HepG2 (cell line): ENCODE data around the gene ARFGEF2. TPM values are rescaled to one million over a fixed set of nuclear protein-coding genes. Genes with fewer than 3 reads are reported as not detected.

Experiments
- ASH2L ChIP-seq: fragments of 300-600, 200-600 bp; sonication (generic); IDR thresholded peaks from 2 replicates; pipeline ENCODE4 v1.7.0; 2017; ENCODE audit warnings: low read depth, mild to moderate bottlenecking, moderate library complexity, mixed read lengths, low read length; ENCODE audit not compliant: insufficient read length
- ATAD3A ChIP-seq: sonication (generic); formaldehyde crosslinking; IDR thresholded peaks from 2 replicates; pipeline ENCODE4 v1.4.0; 2020; ENCODE audit warnings: missing genetic modification reagents
- BCL6 ChIP-seq: IDR thresholded peaks from 2 replicates; pipeline ENCODE4 v1.6.1; 2016; ENCODE audit warnings: missing genetic modification reagents, missing compliant biosample characterization
- GABPB1 ChIP-seq: IDR thresholded peaks from 2 replicates; pipeline ENCODE4 v1.6.1; 2016; ENCODE audit warnings: mild to moderate bottlenecking, missing genetic modification reagents, moderate library complexity, missing compliant biosample characterization
- HOXD1 ChIP-seq: sonication (generic); formaldehyde crosslinking; IDR thresholded peaks from 2 replicates; pipeline ENCODE4 v1.5.0; 2020; ENCODE audit warnings: missing genetic modification reagents
- ISL2 ChIP-seq: sonication (generic); formaldehyde crosslinking; IDR thresholded peaks from 2 replicates; pipeline ENCODE4 v1.5.0; 2020; ENCODE audit warnings: missing genetic modification reagents
- KDM3A ChIP-seq: IDR thresholded peaks from 2 replicates; pipeline ENCODE4 v1.6.1; 2018; ENCODE audit warnings: low read depth, missing compliant biosample characterization
- MEIS1 ChIP-seq: sonication (generic); formaldehyde crosslinking; IDR thresholded peaks from 2 replicates; pipeline ENCODE4 v1.9.0; 2021; ENCODE audit warnings: mild to moderate bottlenecking, missing genetic modification reagents, moderate library complexity, borderline replicate concordance
- MIER3 ChIP-seq: IDR thresholded peaks from 2 replicates; pipeline ENCODE4 v1.6.1; 2016; ENCODE audit warnings: missing compliant biosample characterization, borderline replicate concordance
- NFRKB ChIP-seq: fragments of 450-650 bp; IDR thresholded peaks from 2 replicates; pipeline ENCODE4 v1.6.1; 2017
- POGZ ChIP-seq: sonication (generic); formaldehyde crosslinking; IDR thresholded peaks from 2 replicates; pipeline ENCODE4 v1.4.0; 2020; ENCODE audit warnings: mild to moderate bottlenecking, missing genetic modification reagents
- TMF1 ChIP-seq: sonication (generic); formaldehyde crosslinking; IDR thresholded peaks from 2 replicates; pipeline ENCODE4 v1.8.1; 2022; ENCODE audit warnings: low read depth, missing genetic modification reagents
- ZFYVE20 ChIP-seq: sonication (generic); formaldehyde crosslinking; IDR thresholded peaks from 2 replicates; pipeline ENCODE4 v1.8.0; 2023; ENCODE audit warnings: low read depth, mild to moderate bottlenecking, moderate library complexity, missing genetic modification reagents, borderline replicate concordance
- ZNF34 ChIP-seq: sonication (generic); formaldehyde crosslinking; IDR thresholded peaks from 2 replicates; pipeline ENCODE4 v1.4.0; 2020; ENCODE audit warnings: mild to moderate bottlenecking, missing genetic modification reagents, borderline replicate concordance
- ZNF616 ChIP-seq: sonication (generic); formaldehyde crosslinking; IDR thresholded peaks from 2 replicates; pipeline ENCODE4 v1.5.0; 2020; ENCODE audit warnings: low read depth, mild to moderate bottlenecking, missing genetic modification reagents
- ZNF7 ChIP-seq: IDR thresholded peaks from 2 replicates; pipeline ENCODE4 v1.6.1; 2016; ENCODE audit warnings: missing biosample characterization, missing genetic modification reagents
- ZNF747 ChIP-seq: sonication (generic); formaldehyde crosslinking; IDR thresholded peaks from 2 replicates; pipeline ENCODE4 v1.8.1; 2023; ENCODE audit warnings: missing genetic modification reagents, mild to moderate bottlenecking, borderline replicate concordance
- polyA plus RNA-seq, 8 experiments: library from polyadenylated mRNA; depleted of rRNA in 3 of 8; stranded (reverse) in 7 of 8; unstranded in 1 of 8; fragments of >200 nt; fragmentation: Illumina TruSeq in 4 of 8; extraction: Trizol in 4 of 8; gene quantifications; 2 replicates each; pipeline versions ENCODE4 v1.2.1 to v1.2.3, GENCODE V29; 2011 to 2016; ENCODE audit warnings: low read depth in 4 of 8, missing spikeins in 1 of 8, mixed read lengths in 1 of 8; ENCODE audit not compliant: insufficient read depth in 1 of 8
- total RNA-seq, 5 experiments: library from RNA; depleted of rRNA; stranded (reverse); fragments of >200 nt; fragmentation: Illumina TruSeq; extraction: Trizol; gene quantifications; 2 replicates each; pipeline ENCODE4 v1.2.3, GENCODE V29; 2016; ENCODE audit warnings: low read depth in 1 of 5
- TF ChIP-seq, protein P1 (sequence below): fragments of 450-650 bp; IDR thresholded peaks from 2 replicates; pipeline ENCODE4 v1.6.1; 2017; ENCODE audit warnings: mild to moderate bottlenecking
- TF ChIP-seq, protein P2 (sequence below): IDR thresholded peaks from 2 replicates; pipeline ENCODE4 v1.6.1; 2016; ENCODE audit warnings: missing biosample characterization, missing genetic modification reagents, low read depth
- TF ChIP-seq, protein P3 (sequence below): sonication (generic); formaldehyde crosslinking; IDR thresholded peaks from 2 replicates; pipeline ENCODE4; 2020; ENCODE audit warnings: missing genetic modification reagents, mild to moderate bottlenecking, borderline replicate concordance
- TF ChIP-seq, protein P4 (sequence below): sonication (generic); formaldehyde crosslinking; IDR thresholded peaks from 2 replicates; pipeline ENCODE4 v1.4.0; 2020; ENCODE audit warnings: missing genetic modification reagents, mild to moderate bottlenecking, borderline replicate concordance

The ARFGEF2 gene
- total and polyA plus RNA-seq, 2 of the 13 experiments (the other 11 are each of a cell fraction or from before 2014, with no cell fraction given), result 44.0 to 60.8 TPM

DNA sequence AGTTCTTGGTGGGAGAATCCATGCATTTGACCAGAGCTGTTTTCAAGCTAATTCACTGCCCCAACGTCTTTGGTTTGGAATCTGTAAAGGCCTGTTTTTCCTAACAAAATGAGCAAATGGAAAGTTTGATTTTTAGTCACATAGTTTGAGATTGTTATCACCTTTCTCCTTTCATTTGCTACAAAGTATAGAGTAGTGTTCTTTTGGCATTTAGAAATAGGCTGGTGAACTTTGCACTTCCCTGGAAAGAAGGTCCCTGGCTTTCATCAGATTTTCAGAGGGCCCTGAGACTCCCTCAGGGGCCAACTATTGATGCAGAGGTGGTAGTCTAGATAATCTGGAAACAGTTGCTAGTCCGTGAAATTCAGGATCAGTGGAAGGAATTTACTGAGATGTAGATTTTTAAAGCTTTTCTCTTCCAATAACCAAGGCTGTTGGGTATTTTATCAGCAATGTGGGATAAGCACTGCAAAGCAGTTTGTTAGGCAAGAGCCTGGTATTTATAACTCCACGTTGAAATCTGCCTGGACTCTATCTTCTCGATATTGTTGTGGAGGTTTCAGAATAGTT, 1.7 kb downstream of the ARFGEF2 start (continued):
- TF ChIP-seq ZNF7 (CRISPR knock-in tag) (no peak), TMF1 (CRISPR knock-in tag) (no peak), ZFYVE20 (no peak), ASH2L (peak; percentile 69), ATAD3A (no peak), ZNF747 (CRISPR knock-in tag) (peak; percentile 73; the same call in 1 of the 2 replicates), ZNF34 (CRISPR knock-in tag) (no peak), ZNF616 (CRISPR knock-in tag) (no peak), KDM3A (no peak), BCL6 (CRISPR knock-in tag) (peak; percentile 99), MEIS1 (no peak), NFRKB (no peak), HOXD1 (CRISPR knock-in tag) (no peak), POGZ (CRISPR knock-in tag) (no peak), GABPB1 (CRISPR knock-in tag) (peak; percentile 31; the same call in 1 of the 2 replicates), MIER3 (CRISPR knock-in tag) (peak; percentile 47; the same call in 1 of the 2 replicates), ISL2 (CRISPR knock-in tag) (peak; percentile 26; the same call in 1 of the 2 replicates)
- TF ChIP-seq, protein P1, sequence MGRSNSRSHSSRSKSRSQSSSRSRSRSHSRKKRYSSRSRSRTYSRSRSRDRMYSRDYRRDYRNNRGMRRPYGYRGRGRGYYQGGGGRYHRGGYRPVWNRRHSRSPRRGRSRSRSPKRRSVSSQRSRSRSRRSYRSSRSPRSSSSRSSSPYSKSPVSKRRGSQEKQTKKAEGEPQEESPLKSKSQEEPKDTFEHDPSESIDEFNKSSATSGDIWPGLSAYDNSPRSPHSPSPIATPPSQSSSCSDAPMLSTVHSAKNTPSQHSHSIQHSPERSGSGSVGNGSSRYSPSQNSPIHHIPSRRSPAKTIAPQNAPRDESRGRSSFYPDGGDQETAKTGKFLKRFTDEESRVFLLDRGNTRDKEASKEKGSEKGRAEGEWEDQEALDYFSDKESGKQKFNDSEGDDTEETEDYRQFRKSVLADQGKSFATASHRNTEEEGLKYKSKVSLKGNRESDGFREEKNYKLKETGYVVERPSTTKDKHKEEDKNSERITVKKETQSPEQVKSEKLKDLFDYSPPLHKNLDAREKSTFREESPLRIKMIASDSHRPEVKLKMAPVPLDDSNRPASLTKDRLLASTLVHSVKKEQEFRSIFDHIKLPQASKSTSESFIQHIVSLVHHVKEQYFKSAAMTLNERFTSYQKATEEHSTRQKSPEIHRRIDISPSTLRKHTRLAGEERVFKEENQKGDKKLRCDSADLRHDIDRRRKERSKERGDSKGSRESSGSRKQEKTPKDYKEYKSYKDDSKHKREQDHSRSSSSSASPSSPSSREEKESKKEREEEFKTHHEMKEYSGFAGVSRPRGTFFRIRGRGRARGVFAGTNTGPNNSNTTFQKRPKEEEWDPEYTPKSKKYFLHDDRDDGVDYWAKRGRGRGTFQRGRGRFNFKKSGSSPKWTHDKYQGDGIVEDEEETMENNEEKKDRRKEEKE, result no peak
- TF ChIP-seq, protein P2, sequence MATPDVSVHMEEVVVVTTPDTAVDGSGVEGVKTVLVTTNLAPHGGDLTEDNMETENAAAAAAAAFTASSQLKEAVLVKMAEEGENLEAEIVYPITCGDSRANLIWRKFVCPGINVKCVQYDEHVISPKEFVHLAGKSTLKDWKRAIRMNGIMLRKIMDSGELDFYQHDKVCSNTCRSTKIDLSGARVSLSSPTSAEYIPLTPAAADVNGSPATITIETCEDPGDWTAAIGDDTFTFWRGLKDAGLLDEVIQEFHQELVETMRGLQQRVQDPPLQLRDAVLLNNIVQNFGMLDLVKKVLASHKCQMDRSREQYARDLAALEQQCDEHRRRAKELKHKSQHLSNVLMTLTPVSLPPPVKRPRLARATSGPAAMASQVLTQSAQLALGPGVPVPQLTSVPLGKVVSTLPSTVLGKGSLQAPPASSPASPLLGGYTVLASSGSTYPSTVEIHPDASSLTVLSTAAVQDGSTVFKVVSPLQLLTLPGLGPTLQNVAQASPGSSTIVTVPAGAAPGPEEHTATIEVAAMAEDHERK (CRISPR knock-in tag), result no peak
- TF ChIP-seq, protein P3, sequence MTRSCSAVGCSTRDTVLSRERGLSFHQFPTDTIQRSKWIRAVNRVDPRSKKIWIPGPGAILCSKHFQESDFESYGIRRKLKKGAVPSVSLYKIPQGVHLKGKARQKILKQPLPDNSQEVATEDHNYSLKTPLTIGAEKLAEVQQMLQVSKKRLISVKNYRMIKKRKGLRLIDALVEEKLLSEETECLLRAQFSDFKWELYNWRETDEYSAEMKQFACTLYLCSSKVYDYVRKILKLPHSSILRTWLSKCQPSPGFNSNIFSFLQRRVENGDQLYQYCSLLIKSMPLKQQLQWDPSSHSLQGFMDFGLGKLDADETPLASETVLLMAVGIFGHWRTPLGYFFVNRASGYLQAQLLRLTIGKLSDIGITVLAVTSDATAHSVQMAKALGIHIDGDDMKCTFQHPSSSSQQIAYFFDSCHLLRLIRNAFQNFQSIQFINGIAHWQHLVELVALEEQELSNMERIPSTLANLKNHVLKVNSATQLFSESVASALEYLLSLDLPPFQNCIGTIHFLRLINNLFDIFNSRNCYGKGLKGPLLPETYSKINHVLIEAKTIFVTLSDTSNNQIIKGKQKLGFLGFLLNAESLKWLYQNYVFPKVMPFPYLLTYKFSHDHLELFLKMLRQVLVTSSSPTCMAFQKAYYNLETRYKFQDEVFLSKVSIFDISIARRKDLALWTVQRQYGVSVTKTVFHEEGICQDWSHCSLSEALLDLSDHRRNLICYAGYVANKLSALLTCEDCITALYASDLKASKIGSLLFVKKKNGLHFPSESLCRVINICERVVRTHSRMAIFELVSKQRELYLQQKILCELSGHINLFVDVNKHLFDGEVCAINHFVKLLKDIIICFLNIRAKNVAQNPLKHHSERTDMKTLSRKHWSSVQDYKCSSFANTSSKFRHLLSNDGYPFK (CRISPR knock-in tag), result no peak
- TF ChIP-seq, protein P4, sequence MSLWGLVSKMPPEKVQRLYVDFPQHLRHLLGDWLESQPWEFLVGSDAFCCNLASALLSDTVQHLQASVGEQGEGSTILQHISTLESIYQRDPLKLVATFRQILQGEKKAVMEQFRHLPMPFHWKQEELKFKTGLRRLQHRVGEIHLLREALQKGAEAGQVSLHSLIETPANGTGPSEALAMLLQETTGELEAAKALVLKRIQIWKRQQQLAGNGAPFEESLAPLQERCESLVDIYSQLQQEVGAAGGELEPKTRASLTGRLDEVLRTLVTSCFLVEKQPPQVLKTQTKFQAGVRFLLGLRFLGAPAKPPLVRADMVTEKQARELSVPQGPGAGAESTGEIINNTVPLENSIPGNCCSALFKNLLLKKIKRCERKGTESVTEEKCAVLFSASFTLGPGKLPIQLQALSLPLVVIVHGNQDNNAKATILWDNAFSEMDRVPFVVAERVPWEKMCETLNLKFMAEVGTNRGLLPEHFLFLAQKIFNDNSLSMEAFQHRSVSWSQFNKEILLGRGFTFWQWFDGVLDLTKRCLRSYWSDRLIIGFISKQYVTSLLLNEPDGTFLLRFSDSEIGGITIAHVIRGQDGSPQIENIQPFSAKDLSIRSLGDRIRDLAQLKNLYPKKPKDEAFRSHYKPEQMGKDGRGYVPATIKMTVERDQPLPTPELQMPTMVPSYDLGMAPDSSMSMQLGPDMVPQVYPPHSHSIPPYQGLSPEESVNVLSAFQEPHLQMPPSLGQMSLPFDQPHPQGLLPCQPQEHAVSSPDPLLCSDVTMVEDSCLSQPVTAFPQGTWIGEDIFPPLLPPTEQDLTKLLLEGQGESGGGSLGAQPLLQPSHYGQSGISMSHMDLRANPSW (CRISPR knock-in tag), result no peak
